ENCODE data around the gene PKLR.
"Not testable (repeated sequence)": the region's sequence is repeated elsewhere in the genome, so short reads cannot be mapped to it uniquely, and the experiment has no call there.

Gene PKLR

GRCh38 chr1:155301342-155301841 lies at the start of gene PKLR:
Gene PKLR (minus strand): TSS chr1:155301438. CDS start chr1:155301395, 43 bp downstream.
- DNase-seq, result no peak

- DNase-seq, result no peak
Measured at GRCh38 chr1:155342842-155343241, 41.6 kb upstream of the PKLR start.

GRCh38 chr1:155339515-155340097 lies 38.4 kb upstream of the PKLR start:
- no peak for DNase-seq

- no peak for DNase-seq
Measured at GRCh38 chr1:155334962-155335361, 33.7 kb upstream of the PKLR start.

- DNase-seq, result no peak
Measured at GRCh38 chr1:155329980-155330598, 28.9 kb upstream of the PKLR start.

GRCh38 chr1:155328856-155329255 lies 27.6 kb upstream of the PKLR start:
- not testable (repeated sequence) for DNase-seq

GRCh38 chr1:155327981-155328380 lies 26.7 kb upstream of the PKLR start:
- no peak for DNase-seq

- DNase-seq, result no peak
Measured at GRCh38 chr1:155326631-155327037, 25.4 kb upstream of the PKLR start.

- DNase-seq, result no peak
Measured at GRCh38 chr1:155326020-155326526, 24.8 kb upstream of the PKLR start.

GRCh38 chr1:155325603-155325893 lies 24.3 kb upstream of the PKLR start:
- DNase-seq, result no peak

GRCh38 chr1:155324717-155325602 lies 23.7 kb upstream of the PKLR start:
- DNase-seq, result no peak

- no peak for DNase-seq
Measured at GRCh38 chr1:155324037-155324716, 22.9 kb upstream of the PKLR start.

- no peak for DNase-seq
Measured at GRCh38 chr1:155323729-155324036, 22.4 kb upstream of the PKLR start.

- DNase-seq, result peak; percentile 61
Measured at GRCh38 chr1:155322953-155323728, 21.9 kb upstream of the PKLR start.

GRCh38 chr1:155322571-155322952 lies 21.3 kb upstream of the PKLR start:
- DNase-seq, result no peak

GRCh38 chr1:155321639-155322503 lies 20.6 kb upstream of the PKLR start:
- no peak for DNase-seq

GRCh38 chr1:155320661-155321617 lies 19.7 kb upstream of the PKLR start, which contains the start of gene RUSC1:
Gene RUSC1 (plus strand): TSS chr1:155320894. CDS start chr1:155321774, 880 bp downstream.
- no peak for DNase-seq

GRCh38 chr1:155320252-155320651 lies 19.0 kb upstream of the PKLR start:
- no peak for DNase-seq

GRCh38 chr1:155319536-155319935 lies 18.3 kb upstream of the PKLR start:
- DNase-seq, result no peak

- DNase-seq, result no peak
Measured at GRCh38 chr1:155318082-155318481, 16.8 kb upstream of the PKLR start.
